NCI-H146 treated with DMSO at 0.1 percent for 48 hours (cell line): ENCODE measurements around the gene TMEM88.
A peak's percentile ranks its signal among the peaks of the same experiment; 100 is the strongest.
"Not testable (repeated sequence)": the region's sequence is repeated elsewhere in the genome, so short reads cannot be mapped to it uniquely, and the experiment has no call there.

Experiments
- DNase-seq: peaks from one replicate; lab custom pipeline; 2025; ENCODE audit not compliant: unreplicated experiment; lab: John Stamatoyannopoulos, UW

The TMEM88 gene

GRCh38 chr17:7856011-7856810 lies 1.3 kb downstream of the TMEM88 start:
- no peak for DNase-seq

GRCh38 chr17:7856811-7857712 lies 2.2 kb downstream of the TMEM88 start, which contains the start of gene NAA38:
Gene NAA38, minus strand, starts transcription at chr17:7857559. Its CDS starts 96 bp downstream, at chr17:7857463.
- DNase-seq, result peak; percentile 99

GRCh38 chr17:7857713-7858521 lies 3.1 kb downstream of the TMEM88 start, which contains the start of gene CYB5D1:
Gene CYB5D1, plus strand, starts transcription at chr17:7858003. Its CDS starts 132 bp downstream, at chr17:7858135.
- no peak for DNase-seq

GRCh38 chr17:7858522-7858810 lies 3.6 kb downstream of the TMEM88 start:
- no peak for DNase-seq

- DNase-seq, result no peak
Observed at GRCh38 chr17:7859028-7859427, 4.2 kb downstream of the TMEM88 start.

- DNase-seq, result no peak
Observed at GRCh38 chr17:7862692-7863437, 8.0 kb downstream of the TMEM88 start.

GRCh38 chr17:7864384-7864783 lies 9.5 kb downstream of the TMEM88 start:
- DNase-seq, result not testable (repeated sequence)

- DNase-seq, result no peak
Observed at GRCh38 chr17:7864995-7865650, 10.3 kb downstream of the TMEM88 start.

- DNase-seq, result no peak
Observed at GRCh38 chr17:7867881-7868329, 13.0 kb downstream of the TMEM88 start.

GRCh38 chr17:7873051-7873450 lies 18.2 kb downstream of the TMEM88 start:
- DNase-seq, result no peak

- DNase-seq, result no peak
Observed at GRCh38 chr17:7875804-7876370, 21.0 kb downstream of the TMEM88 start.

GRCh38 chr17:7878234-7878633 lies 23.4 kb downstream of the TMEM88 start:
- no peak for DNase-seq

GRCh38 chr17:7880076-7880868 lies 25.4 kb downstream of the TMEM88 start:
- no peak for DNase-seq

- DNase-seq, result no peak
Observed at GRCh38 chr17:7881276-7882054, 26.6 kb downstream of the TMEM88 start.

- no peak for DNase-seq
Observed at GRCh38 chr17:7882068-7882467, 27.2 kb downstream of the TMEM88 start.

- no peak for DNase-seq
Observed at GRCh38 chr17:7882629-7883028, 27.8 kb downstream of the TMEM88 start.

GRCh38 chr17:7883781-7884386 lies 29.0 kb downstream of the TMEM88 start:
- no peak for DNase-seq
